Uterus (tissue), 4 donors: ENCODE results near the gene SEMA6C. TPM values are rescaled to one million over a fixed set of nuclear protein-coding genes. Genes with fewer than 3 reads are reported as not detected.
A peak's percentile ranks its signal among the peaks of the same experiment; 100 is the strongest.

Experiments
- DNase-seq, 2 donors: peaks; one replicate each; pipeline ENCODE4 v3.0.0-alpha.2; 2019 to 2020
- H3K27ac ChIP-seq, 2 donors: fragments of 200-600 bp; sonication (generic); 1 replicate in 1 of 2; 2 replicates in 1 of 2; pipeline ENCODE4 v1.5.1; 2016 to 2018
- H3K27me3 ChIP-seq, 2 donors: fragments of 200-600 bp; sonication (generic); one replicate each; pipeline ENCODE4 v1.5.1; 2018 to 2019; ENCODE audit warnings: control low read depth in 1 of 2
- H3K36me3 ChIP-seq, 2 donors: fragments of 200-600 bp; sonication (generic); one replicate each; pipeline ENCODE4 v1.5.1; 2019; ENCODE audit warnings: control low read depth in 1 of 2
- H3K4me1 ChIP-seq, 2 donors: fragments of 200-600 bp; sonication (generic); one replicate each; pipeline ENCODE4 v1.5.1; 2018 to 2019; ENCODE audit warnings: control low read depth in 1 of 2
- H3K4me3 ChIP-seq, 2 donors: fragments of 200-600 bp; sonication (generic); 1 replicate in 1 of 2; 2 replicates in 1 of 2; pipeline ENCODE4 v1.5.1; 2018 to 2019; ENCODE audit warnings: mild to moderate bottlenecking in 1 of 2
- H3K9me3 ChIP-seq, 2 donors: fragments of 200-600 bp; sonication (generic); one replicate each; pipeline ENCODE4 v1.5.1; 2019; ENCODE audit warnings: control low read depth in 1 of 2
- CTCF ChIP-seq, 4 experiments: fragments of 200-600 bp in 2 of 4; fragments of 450-650 bp in 2 of 4; sonication (generic) in 2 of 4; IDR thresholded peaks; one replicate each; pipeline ENCODE4 v1.5.1; 2016 to 2019; ENCODE audit warnings: antibody characterized with exemption in 4 of 4, mild to moderate bottlenecking in 2 of 4, moderate library complexity in 1 of 4
- POLR2A ChIP-seq, 2 donors: fragments of 450-650 bp; IDR thresholded peaks; one replicate each; pipeline ENCODE4 v1.6.1; 2016; ENCODE audit warnings: antibody characterized with exemption in 2 of 2, mild to moderate bottlenecking in 1 of 2, moderate library complexity in 1 of 2
- intact Hi-C: fragments of 100-400 bp; cut with DNase I; formaldehyde crosslinking; loops from one replicate; pipeline ENCODE4 v1.15.1; 2023; ENCODE audit warnings: low total_unique reads
- total RNA-seq, 4 donors: library from RNA; depleted of rRNA in 3 of 4; stranded (reverse); fragments of >200 nt in 3 of 4; gene quantifications; one replicate each; pipeline versions ENCODE4 v1.1.0 to v1.2.4, GENCODE V29; 2014 to 2023
- donor health status: DM: yes; HTN: yes; CAD: no.

SEMA6C gene
- total RNA-seq, 4 donors from 2014 or later, result 0.88 to 31.3 (median 10.4) TPM

DNA sequence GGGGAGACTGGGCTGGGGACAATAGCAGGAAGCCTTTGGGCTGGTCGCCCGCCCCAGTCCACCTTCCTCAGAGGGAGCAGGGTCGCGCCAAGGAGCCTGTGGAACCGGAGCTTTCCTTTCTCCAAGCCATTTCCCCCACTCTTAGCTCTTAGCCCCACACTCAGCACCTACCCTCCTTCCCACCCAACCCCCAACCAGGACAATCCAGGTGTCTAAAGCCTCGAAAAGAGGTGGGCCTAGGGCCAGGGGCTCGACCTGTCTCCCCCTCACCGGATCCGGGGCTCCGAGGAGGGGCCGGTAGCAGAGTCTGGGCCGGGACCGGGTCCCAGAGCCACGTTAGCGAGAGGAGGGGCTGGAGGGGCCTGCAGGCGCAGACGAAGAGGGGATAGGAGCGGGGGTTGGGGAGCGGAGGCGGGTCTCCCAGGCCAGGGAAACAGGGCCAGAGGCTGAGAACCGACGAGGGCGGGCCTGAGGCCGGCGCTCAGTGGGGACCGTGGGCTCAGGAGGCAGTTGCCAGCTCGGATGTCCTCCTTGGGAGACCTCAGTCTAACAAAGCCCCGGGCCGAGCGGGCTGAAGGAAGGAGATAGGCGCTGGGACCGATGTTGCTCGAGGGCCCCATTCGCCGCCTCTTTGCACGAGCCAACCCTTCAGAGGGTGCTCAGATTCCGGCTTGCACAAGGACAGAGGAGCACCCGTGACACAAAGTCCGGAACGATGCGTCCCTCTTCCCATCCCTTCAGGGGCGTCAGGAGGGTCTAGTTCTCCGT is 943 bp downstream of the SEMA6C start:
- Histone ChIP-seq H3K9me3 (no peaks in the 10 kb centered on the region), H3K4me3 (peak overlapping the region; percentile 93 to 98), H3K36me3 (no peaks in the 10 kb centered on the region), H3K4me1 (peaks cover 5 to 12% of the 10 kb centered on the region in 2 donors), H3K27me3 (no peaks in the 10 kb centered on the region), H3K27ac (peak overlapping the region; percentile 89)
- no peak for TF ChIP-seq POLR2A (IDR thresholded peaks at IDR 0.05)
- TF ChIP-seq CTCF (IDR thresholded peaks at IDR 0.05), result no peak
- intact Hi-C loops, result no loop called here
- no peak for DNase-seq

GRCh38 chr1:151144474-151145303 is 1.7 kb downstream of the SEMA6C start:
- intact Hi-C loops, result no loop called here
- no peaks in the 10 kb centered on the region for H3K9me3 ChIP-seq
- H3K36me3 ChIP-seq, result no peaks in the 10 kb centered on the region
- H3K4me1 ChIP-seq, result peaks cover 5 to 12% of the 10 kb centered on the region in 2 donors
- peak overlapping the region; percentile 93 to 98 for H3K4me3 ChIP-seq
- DNase-seq, result no peak
- TF ChIP-seq POLR2A (IDR thresholded peaks at IDR 0.05), result no peak
- TF ChIP-seq CTCF (IDR thresholded peaks at IDR 0.05), result no peak
- peak overlapping the region; percentile 89 for H3K27ac ChIP-seq
- H3K27me3 ChIP-seq, result no peaks in the 10 kb centered on the region

DNA sequence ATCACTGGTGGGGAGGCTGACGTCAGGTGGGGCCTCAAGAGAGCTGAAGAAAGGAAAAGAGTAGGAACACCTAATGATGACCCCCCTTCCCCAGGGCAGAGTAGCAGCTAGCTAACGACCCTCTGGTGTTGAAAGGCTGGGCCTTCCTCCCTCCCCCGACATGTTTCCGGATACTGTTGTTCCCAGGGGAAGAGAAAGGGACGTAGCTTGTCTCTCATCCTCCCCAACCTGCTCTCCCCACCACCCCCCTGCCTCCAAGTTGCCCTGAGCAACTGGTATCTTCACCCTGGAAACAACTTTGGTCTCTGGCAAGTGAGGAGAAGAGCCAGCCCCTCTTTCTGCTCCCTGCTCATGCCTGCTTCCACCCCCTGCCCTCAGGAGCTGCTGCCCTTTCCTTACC is 2.4 kb downstream of the SEMA6C start:
- no peak for TF ChIP-seq POLR2A (IDR thresholded peaks at IDR 0.05)
- TF ChIP-seq CTCF (IDR thresholded peaks at IDR 0.05), result no peak
- Histone ChIP-seq H3K4me3 (no peak overlapping the region), H3K27me3 (no peaks in the 10 kb centered on the region), H3K9me3 (no peaks in the 10 kb centered on the region), H3K4me1 (peaks cover 5 to 12% of the 10 kb centered on the region in 2 donors), H3K27ac (peak overlapping the region; percentile 89), H3K36me3 (no peaks in the 10 kb centered on the region)
- DNase-seq, result no peak
- intact Hi-C loops, result no loop called here

DNA sequence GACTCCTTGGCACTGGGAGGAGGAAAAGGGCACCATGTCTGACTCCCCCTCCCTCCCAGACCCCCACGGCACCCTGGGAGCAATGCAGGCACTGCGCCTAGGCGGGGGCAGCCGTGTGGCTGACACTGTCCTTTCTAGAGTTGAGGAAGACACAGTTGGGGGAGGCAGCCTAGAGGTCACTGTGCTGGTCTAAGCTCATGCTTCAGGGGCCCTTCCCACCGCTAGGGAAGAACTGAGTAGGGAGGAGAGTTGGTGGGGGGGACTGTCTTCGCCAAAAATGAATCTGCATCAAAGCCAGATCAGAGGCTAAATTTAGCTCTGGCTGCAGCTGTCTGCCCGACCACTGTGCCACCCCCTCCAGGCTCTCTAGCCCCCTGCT is 3.4 kb downstream of the SEMA6C start:
- no peaks in the 10 kb centered on the region for H3K36me3 ChIP-seq
- TF ChIP-seq CTCF (IDR thresholded peaks at IDR 0.05) (no peak), POLR2A (IDR thresholded peaks at IDR 0.05) (no peak)
- H3K27me3 ChIP-seq, result no peaks in the 10 kb centered on the region
- no peak overlapping the region for H3K4me3 ChIP-seq
- peaks cover 5 to 12% of the 10 kb centered on the region in 2 donors for H3K4me1 ChIP-seq
- no peak for DNase-seq
- no peaks in the 10 kb centered on the region for H3K9me3 ChIP-seq
- peak overlapping the region; percentile 89 for H3K27ac ChIP-seq
- intact Hi-C loops, result no loop called here
